Breast epithelium (tissue), 3 donors: ENCODE results near the gene KPNA5.

ENCODE experiments used
- CTCF ChIP-seq, 3 donors: fragments of 450-650 bp; IDR thresholded peaks; one replicate each; pipeline ENCODE4 v1.5.1; 2016 to 2017; ENCODE audit warnings: antibody characterized with exemption in 3 of 3, mild to moderate bottlenecking in 3 of 3, moderate library complexity in 3 of 3
- POLR2A ChIP-seq: fragments of 450-650 bp; IDR thresholded peaks from one replicate; pipeline ENCODE4 v1.6.1; 2016; ENCODE audit warnings: antibody characterized with exemption, mild to moderate bottlenecking, moderate library complexity

DNA sequence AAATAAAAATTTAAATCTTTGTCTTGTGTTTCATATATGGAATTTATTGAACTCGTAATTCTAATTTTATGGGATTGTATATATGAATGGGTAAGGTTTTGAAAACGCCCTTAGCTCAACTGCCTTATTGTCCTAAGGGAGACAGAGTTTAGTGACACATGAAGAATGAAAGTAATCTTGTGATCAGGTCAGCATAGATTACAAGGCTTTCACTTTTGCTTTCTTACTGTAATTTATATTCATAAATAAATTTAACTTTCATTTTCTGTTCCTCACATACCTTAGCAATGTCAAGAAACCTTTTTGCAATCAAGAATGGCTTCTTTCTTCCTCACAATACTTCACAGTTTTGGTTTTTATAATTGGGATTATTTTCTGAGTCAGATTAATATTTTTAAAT, 14.4 kb downstream of the KPNA5 start:
- TF ChIP-seq CTCF (IDR thresholded peaks at IDR 0.05) (no peak), POLR2A (no peak)
